CD4-positive, alpha-beta T cell treated with Interleukin-10 for 1 hour (primary cell): Measurements from ENCODE around the gene SESN1.
"Not testable (repeated sequence)": the region's sequence is repeated elsewhere in the genome, so short reads cannot be mapped to it uniquely, and the experiment has no call there.

Experiments
- DNase-seq: peaks from one replicate; pipeline ENCODE4 v3.0.0-alpha.2; 2020

SESN1 gene

DNA sequence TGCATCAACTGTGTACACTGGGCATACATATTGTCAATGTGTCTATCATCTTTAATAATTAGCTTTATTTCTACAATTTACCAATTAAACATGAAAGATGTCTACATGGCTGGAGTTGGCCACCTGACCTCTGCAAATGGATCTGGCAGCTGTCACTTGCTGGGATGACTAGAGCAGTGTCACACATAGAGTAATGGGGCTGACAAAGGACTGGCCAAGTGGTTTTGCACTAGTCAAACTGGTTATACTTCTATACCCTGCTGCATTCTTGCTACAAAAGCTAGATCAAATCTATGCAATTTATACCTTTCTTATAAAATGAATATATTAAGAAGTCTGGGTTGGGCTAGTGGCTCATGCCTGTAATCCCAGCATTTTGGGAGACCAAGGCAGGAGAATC, 99.3 kb downstream of the SESN1 start:
- no peak for DNase-seq

DNA sequence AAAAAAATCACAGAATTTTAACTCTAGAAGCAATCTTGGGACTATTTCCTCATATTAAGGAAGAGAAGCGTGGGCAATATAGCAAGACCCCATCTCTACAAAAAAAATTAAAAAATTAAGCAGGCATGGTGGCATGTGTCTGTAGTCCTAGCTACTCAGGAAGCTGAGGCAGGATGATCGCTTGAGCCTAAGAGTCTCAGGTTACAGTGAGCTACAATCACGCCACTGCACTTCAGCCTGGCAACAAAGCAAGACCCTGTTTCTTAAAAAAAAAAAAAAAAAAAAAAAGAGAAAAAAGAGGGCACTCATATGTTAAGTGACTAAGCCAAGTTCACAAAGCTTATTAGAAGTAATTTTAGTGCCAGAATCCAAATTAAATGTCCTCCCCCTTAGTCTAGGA, 100.8 kb downstream of the SESN1 start:
- no peak for DNase-seq

DNA sequence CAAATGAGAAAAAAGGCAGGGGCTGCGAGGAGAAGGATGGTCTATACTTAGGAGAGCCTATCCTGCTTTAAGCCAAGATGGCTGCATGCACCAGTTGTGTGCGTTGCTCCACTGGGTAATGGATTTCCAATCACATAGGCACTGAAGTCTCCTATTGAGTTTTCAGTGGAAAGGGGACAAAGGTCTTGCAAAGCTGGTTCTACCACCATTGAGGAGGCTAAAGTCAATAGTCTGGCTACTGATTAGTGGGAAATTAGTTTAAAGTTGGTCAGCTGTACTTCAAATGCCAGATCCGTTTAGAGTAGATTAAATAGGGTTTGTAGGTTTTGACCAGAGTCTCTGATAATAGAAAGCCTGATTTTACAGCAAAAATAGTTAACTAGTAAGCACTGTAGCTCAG, 104.9 kb downstream of the SESN1 start:
- no peak for DNase-seq

DNA sequence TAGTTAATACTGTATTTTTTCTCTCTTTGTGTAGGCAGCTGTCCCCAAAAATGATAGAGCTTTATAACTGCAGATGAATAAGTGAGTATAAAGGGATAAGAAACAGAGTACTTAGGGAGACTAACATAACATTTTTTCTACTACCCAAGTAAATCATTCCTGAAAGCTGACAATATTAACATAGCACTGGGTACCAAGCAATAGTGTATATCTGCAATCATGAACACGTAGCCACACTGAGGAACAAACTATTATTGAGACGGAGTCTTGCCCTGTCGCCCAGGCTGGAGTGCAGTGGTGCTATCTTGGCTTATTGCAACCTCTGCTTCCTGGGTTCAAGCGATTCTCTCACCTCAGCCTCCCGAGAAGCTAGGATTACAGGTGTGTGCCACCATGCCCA, 105.9 kb downstream of the SESN1 start:
- no peak for DNase-seq

DNA sequence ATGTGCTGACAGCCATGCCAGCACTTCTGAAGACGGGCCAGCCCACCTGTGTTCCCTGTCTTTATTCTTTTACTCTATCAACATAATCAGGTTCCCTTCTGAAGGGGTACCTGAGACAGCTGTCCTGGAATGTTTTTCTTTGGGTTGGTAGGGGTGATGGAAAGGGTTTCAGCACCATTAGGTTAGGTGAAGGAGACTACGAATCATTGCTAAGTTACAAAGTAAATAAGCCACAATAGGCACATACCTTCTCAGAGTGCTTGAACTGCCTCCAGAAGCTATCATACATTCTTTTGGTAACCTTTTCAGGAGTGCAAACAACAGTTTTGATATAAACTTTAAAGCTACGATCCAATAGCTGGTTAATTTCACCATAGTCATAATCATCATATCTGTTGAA, 106.3 kb downstream of the SESN1 start:
- DNase-seq = no peak

DNA sequence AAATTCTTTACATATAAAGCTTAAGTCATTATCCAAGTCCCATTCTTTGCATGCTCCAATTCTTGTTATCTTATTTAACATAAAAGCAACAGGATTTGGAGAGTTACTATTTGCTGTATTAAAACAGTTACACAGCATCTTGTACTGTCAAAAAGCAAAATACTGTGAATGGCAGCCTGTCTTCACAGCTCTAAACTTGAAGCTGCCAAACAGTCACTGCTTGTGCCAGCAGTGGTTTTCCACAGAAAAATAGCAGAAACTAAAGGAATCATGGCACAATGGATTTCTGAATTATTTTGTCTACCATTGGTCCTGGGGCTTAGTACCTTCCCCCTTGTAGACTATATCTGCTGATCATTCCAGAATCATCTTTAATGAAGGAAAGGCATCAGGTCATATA, 107.5 kb downstream of the SESN1 start:
- no peak for DNase-seq

DNA sequence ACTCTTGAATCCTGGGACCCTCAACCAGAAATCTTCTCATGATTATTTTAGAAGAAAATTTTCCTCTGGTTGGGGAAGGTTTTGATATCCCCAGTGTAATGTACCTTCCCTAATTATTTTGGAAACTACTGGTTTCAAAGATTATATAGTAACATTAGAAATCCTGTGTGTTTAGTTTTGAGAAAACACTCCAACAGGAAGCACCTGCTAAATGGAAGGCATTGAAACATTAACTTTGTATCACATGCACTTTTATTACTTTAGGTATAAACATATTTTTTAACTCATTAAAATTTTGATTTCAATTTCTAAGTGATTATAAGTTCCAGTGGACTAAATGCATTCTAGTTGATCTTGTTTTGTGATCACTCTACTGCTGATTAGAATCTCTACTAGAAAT, 109.3 kb downstream of the SESN1 start:
- DNase-seq = no peak

DNA sequence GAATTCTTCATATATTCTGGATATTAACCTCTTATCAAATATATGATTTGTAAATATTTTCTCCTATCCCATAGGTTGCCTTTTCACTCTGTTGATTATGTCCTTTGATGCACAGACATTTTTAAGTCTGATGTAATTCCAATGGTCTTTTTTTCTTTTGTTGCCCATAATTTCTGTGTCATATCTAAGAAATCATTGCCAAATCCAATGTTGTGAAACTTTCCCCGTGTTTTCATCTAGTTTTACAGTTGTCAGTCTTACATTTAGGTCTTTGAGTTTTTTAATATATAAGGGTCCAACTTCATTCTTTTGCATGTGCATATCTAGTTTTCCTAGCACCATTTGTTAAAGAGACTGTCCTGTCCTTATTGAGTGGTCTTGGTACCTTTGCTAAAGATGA, 111.5 kb downstream of the SESN1 start:
- no peak for DNase-seq

DNA sequence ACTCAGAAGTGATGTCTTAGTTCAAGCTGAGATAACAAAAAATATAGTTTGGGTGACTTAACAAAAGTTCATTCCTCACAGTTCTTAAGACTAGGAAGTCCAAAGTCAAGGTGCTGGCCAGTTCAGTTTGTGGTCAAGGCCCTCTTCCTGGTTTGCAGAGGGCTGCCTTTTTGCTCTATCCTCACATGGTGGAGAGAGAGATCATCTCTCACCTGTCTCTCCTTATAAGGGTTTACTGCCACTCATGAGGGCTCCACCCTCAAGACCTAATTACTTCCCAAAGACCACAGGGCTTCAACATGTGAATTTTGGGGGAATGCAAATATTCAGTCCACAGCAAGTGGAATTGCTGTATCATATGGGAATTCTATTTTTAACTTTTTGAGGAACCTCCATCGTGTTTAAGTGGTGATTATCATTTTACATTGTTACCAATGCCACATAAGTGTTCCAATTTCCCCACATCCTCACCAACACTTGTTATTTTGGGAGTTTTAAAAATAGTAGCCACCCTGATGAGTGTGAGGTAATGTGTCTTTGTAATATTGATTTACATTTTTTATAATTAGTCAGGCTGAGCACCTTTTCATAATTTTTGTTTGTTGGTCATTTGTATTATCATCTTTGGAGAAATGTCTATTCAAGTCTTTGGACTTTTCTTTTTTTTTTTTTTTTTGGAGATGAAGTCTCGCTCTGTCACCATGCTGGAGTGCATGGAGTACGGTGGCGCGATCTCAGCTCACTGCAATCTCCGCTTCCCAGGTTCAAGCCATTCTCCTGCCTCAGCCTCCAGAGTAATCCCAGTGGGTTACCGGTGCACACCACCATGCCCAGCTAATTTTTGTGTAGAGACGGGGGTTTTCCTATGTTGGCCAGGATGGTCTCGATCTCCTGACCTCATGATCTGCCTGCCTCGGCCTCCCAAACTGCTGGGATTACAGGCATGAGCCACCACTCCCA, 112.2 kb downstream of the SESN1 start:
- no peak for DNase-seq

DNA sequence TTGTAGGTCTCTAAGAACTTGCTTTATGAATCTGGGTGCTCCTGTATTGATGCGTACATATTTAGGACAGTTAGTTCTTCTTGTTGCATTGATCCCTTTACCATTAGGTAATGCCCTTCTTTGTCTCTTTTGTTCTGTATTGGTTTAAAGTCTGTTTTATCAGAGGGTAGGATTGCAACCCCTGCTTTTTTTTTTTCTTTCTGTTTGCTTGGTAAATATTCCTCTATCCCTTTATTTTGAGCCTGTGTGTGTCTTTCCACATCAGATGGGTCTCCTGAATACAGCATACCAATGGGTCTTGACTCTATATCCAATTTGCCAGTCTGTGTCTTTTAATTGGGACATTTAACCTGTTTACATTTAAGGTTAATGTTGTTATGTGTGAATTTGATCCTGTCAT, 116.0 kb downstream of the SESN1 start:
- not testable (repeated sequence) for DNase-seq

DNA sequence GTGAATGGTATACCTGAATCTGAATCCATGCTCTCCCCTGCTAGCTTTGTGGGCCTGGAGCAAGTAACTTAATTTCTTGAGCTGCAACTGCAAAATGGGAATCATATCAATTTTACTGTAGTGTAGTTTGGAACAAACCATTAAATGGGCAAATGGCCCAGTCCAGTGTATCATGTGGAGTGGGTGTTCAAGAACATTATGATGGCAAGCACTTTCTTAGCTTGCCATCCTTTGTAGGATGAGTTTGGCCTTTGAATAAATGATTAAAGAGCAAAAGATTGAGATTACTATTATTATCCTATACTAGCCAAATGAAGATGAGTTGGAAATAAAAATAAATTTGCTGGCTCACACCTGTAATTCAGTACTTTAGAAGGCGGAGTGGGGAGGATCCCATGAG, 120.4 kb downstream of the SESN1 start:
- no peak for DNase-seq

DNA sequence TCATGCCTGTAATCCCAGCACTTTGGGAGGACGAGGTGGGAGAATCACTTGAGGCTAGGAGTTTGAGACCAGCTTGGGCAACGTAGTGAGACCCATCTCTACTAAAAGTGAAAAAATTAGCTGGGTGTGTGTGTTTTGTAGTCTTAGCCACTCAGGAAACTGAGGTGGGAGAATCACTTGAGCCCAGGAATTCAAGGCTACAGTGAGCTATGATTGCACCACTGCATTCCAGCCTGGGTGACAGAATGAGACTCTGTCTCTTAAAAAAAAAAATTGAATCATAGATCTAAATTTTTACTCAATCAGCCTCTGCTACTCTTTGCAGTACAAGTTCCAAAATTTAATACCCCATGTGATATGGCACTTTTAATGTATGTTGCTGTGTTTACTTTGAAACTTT, 124.9 kb downstream of the SESN1 start:
- DNase-seq = no peak

DNA sequence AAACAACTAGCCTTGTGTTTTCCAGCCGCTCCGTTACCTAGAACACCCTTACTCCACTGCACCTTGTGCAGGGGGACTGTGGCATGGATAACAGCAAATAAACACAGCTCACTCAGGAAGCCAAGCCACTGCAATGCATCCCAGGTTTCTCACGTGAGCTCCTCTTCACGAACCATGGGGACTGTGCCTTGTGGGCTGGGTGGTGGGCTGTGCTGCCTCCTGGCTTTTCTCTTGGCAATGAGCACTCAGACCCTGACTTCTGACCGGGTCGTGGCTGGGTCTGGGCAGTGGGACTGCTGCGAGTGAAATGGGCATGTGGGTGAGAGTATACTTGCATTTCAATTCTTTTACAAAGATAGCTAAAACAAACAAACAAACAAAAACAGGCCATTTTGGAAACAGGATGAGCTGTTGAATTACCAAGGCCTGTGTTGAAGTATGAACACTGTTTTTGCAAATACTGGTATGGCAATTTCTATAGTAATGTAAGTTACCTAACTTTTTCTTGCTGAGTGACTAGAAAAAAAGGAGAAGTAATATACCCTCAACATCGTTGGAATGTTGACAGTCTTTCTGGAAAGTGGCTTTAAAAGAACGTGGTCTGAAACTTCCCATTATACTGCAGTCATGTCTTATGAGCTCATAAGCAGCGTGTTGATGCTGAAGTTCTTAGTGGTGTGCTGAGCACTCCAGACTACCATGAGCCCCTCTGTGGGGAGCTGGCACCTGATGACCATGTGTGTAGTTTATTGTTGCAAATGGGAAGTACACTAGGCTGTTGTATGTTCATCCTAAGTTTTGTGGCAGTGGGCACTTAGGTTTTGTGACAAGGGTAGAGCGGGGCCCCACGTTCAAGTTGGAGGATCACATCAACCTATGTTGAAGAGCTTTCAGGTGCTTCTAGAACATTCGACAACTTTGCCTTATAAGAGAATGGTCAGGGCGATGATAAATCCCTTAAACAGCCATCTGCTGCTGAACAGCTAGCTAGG, 126.0 kb downstream of the SESN1 start:
- DNase-seq = no peak

DNA sequence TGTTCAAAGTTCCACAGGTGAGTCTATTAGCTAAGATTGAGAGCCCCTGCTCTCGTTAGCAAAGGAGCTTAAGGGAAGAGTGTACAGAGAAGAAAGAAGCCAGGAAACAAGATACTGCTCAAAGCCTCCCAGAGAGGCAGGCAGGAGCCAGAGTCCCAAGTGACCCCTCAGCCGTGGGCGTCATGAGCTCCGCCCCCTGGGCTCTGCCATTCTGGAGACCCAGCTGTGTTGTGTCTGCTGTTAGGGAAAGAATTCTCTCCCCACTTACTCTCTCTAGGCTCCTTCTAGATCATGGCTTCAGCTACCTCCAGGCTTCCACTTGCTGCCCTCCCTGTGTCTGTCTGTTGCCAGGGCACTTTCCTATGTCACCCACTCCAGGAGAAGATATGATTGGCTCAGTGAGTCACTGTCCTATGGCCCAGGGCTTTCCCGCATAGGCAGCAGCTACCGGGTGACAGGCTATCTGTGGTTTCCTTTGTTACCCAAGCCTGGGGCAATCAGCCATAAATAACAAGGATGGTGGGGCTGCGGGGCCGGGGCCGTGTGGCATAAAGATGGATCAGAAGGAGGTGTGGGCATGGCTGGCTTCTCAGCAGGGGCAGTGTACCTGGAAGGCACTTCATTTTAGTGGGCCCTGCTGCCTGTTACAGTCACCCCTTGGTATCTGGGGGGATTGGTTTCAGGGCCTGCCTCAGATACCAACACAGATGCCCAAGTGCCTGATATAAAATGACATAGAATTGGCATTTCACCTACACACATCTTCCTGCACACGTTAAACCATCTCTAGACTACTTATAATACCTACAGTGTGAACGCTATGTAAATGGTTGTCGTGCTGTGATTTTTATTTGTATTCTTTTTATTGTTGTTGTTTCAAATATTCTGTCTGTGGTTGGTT, 127.5 kb downstream of the SESN1 start:
- peak; percentile 37 for DNase-seq

DNA sequence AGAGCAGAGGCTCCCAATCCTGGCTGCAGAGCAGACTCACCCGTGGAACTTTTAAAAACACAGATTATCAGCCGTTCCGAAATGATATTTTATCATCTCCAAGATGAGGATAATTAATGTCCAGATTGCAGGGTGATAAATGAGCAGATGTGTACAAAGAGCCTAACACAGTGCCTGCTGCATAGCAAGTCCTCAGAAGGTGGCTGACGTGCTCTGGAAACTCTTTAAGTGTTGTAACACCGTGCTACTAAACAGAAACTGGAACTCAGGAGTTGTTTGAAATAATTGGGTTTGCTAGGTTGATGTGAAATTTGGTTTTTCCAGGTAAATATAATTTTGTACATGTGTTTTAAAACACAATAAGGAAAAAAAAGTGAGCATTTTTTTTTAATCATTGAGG, 128.4 kb downstream of the SESN1 start:
- DNase-seq = no peak

DNA sequence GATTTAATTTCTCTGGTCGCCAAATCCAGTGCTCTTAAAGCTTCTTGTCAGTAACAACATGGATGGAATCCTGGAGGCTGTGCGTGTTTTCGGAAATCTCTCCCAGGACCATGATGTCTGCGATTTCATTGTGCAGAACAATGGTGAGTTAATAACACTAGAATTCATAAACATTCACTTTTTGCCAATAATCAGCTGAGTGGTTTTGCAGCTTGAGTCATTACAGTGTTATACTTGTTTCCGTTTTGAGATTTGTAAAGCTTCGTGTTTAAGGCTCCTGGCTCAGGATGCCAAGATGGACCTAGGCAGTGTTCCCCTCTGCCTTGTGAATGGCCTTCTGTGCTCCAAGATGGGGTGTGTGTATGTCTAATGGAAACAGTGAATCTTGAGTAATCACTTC, 132.7 kb downstream of the SESN1 start:
- DNase-seq = no peak

DNA sequence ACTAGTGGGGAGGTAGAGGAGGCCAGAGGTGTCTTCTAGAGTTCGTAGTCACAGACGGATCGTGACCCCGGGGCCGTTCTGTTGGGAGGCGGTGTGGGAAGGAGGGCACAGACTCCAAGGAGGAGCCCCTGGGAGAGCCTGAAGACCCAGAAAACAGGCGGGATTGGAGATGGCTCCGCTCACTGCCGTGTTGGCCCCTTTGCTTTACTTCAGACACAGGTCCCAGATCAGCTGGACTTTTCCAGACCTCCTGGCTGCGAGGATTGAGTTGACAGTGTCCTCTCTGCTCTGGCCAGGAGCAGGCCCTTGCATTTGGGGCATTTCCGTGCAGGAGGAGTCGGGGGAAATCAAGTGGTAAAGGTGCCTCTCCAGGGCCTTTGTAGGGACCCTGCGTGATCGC, 133.6 kb downstream of the SESN1 start:
- DNase-seq = no peak

DNA sequence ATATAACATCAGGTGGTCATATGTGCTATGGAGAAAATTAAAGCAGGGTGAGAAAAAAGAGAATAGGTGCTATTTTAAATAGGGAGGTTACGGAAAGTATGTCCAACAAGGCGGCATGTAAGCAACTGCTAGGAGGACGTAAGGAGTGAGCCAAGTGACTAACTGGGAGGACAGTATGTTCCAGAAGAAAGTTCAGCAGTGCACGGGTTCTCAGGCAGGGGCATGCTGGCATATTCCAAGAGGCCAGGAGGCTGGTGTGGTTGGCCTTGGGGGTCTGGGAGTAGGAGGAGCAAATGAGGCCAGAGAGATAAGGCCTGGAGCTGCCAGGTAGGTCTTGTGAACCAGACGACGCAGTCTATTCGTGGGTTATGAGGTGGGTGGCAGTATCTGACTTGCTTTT, 134.0 kb downstream of the SESN1 start:
- no peak for DNase-seq

DNA sequence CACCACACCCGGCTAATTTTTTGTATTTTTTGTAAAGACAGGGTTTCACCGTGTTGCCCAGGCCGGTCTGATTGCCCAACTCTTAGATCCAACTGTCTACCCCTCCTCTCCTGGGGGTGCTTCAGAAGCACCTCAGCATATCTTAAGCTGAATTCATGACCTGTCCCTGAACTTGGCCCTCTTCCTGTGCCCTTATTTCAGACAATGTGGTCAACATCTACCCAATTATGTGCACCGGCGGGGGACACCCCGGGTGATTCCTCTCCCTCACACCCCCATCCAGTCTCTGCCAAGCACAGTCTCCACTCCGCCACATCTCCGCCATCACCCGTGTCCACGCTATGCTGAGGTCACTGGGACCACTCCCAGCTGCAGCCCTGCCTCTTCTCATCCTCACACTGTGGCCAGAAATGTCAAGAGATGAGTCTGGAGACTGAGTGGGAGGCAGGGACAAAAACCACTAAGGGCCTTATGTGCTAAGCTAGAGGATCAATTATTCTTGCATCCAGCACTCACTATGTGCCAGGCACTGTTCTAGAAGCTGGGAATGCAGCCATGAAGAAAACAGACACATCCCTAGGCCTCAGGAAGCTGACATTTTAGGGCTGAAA, 134.6 kb downstream of the SESN1 start:
- no peak for DNase-seq

DNA sequence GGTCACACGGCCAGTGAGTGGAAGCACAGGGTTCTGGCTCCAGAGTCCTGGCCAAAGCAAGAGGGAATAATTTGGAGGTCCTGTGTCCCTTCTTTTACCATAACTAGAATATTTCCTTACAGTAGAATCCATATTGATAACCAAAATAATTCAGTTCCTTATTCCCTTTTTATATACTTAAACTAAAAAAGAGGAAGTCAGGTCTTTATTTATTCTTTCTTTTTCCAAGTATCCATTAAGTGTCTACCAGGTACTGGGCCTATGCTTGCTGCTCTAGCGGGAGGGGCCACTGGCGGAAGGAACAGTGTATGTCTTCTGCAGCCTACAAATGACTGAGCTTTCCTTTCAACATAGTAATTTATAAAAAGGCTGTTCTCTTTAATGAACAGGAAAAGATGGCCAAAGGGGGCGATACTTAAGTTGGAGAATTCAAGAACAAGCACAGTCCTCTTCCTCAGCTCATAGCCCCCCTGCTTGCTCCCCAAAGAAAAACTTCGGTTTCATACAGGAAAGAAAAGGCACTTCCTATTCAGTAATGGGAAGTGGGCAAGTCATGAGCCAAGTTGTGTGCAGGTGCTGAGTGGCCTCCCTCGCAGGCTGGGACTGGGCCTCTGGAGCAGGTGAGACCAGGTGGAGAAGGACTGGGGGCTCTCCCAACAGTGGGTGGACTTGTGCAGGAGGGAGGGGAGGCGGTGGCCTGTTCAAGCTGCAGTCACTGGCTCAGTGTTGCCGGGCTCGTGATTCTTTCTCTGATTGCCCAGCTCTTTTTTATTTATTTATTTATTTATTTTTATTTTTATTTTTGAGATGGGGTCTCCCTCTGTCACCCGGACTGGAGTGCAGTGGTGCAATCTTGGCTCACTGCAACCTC, 135.5 kb downstream of the SESN1 start:
- no peak for DNase-seq

DNA sequence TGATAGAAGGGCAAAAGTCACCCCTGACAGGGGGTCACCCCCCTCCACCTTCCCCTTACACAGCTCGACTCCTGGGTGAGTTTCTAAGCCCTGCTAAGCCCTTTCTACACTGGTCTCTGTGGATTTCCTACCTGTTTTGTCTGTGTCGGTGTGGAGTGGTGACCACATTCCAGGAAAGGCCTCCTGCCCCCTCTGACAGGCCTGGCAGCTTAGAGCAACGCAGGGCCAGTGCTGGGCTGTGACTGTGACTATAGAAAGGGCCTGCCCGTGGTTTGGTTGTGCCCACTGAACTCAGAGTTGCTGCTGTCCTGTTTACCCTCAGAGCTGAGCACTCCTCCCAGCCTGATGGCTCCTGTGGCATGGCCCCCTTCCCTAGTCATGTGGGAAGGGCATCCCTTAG, 137.4 kb downstream of the SESN1 start:
- no peak for DNase-seq
